ENCODE results near the gene BCKDK.
A peak's percentile ranks its signal among the peaks of the same experiment; 100 is the strongest.

The BCKDK gene

GRCh38 chr16:31108035-31108793 lies at the start of gene BCKDK:
BCKDK (plus strand) TSS chr16:31108386; CDS start chr16:31109224, 838 bp downstream.
- DNase-seq (ENCODE audit: low read depth in 2 of 2), result peak; percentile 76 to 77

- no peak for DNase-seq (ENCODE audit: low read depth in 2 of 2)
Observed at GRCh38 chr16:31061126-31061812, 46.9 kb upstream of the BCKDK start.

- no peak for DNase-seq (ENCODE audit: low read depth in 2 of 2)
Observed at GRCh38 chr16:31061813-31062440, 46.3 kb upstream of the BCKDK start.

GRCh38 chr16:31063495-31063842 lies 44.7 kb upstream of the BCKDK start:
- no peak for DNase-seq (ENCODE audit: low read depth in 2 of 2)

GRCh38 chr16:31063843-31064611 lies 44.2 kb upstream of the BCKDK start:
- no peak for DNase-seq (ENCODE audit: low read depth in 2 of 2)

- no peak for DNase-seq (ENCODE audit: low read depth in 2 of 2)
Observed at GRCh38 chr16:31064882-31065461, 43.2 kb upstream of the BCKDK start.

- no peak for DNase-seq (ENCODE audit: low read depth in 2 of 2)
Observed at GRCh38 chr16:31067342-31067741, 40.8 kb upstream of the BCKDK start.

- DNase-seq (ENCODE audit: low read depth in 2 of 2), result no peak
Observed at GRCh38 chr16:31071861-31072260, 36.3 kb upstream of the BCKDK start.

- no peak for DNase-seq (ENCODE audit: low read depth in 2 of 2)
Observed at GRCh38 chr16:31072540-31073141, 35.5 kb upstream of the BCKDK start.

GRCh38 chr16:31073142-31073969 lies 34.8 kb upstream of the BCKDK start:
- DNase-seq (ENCODE audit: low read depth in 2 of 2), result peak; percentile 79 to 84

GRCh38 chr16:31073970-31074813 lies 34.0 kb upstream of the BCKDK start, which contains the start of the genes ZNF646 and ZNF668:
ZNF646 (plus strand) TSS chr16:31074422; CDS start chr16:31076325, 1,903 bp downstream.
ZNF668 (minus strand) TSS chr16:31074240; CDS start chr16:31064459, 9,781 bp downstream.
- peak; percentile 97 to 98 for DNase-seq (ENCODE audit: low read depth in 2 of 2)

GRCh38 chr16:31074814-31075183 lies 33.4 kb upstream of the BCKDK start:
- no peak for DNase-seq (ENCODE audit: low read depth in 2 of 2)

- DNase-seq (ENCODE audit: low read depth in 2 of 2), result no peak
Observed at GRCh38 chr16:31076319-31076718, 31.9 kb upstream of the BCKDK start.

GRCh38 chr16:31077024-31077423 lies 31.2 kb upstream of the BCKDK start:
- no peak for DNase-seq (ENCODE audit: low read depth in 2 of 2)

GRCh38 chr16:31077592-31078396 lies 30.4 kb upstream of the BCKDK start:
- no peak for DNase-seq (ENCODE audit: low read depth in 2 of 2)

- no peak for DNase-seq (ENCODE audit: low read depth in 2 of 2)
Observed at GRCh38 chr16:31078597-31079341, 29.4 kb upstream of the BCKDK start.

- no peak for DNase-seq (ENCODE audit: low read depth in 2 of 2)
Observed at GRCh38 chr16:31079342-31079944, 28.7 kb upstream of the BCKDK start.
